GM12872 (cell line): ENCODE results near the gene SLC2A14.
"Not testable (repeated sequence)": the region's sequence is repeated elsewhere in the genome, so short reads cannot be mapped to it uniquely, and the experiment has no call there.

Source experiments
- CTCF ChIP-seq: IDR thresholded peaks from 3 replicates; pipeline ENCODE4 v1.5.1; 2011; ENCODE audit warnings: low read depth, mild to moderate bottlenecking, low read length, moderate library complexity; ENCODE audit not compliant: insufficient read depth

Gene SLC2A14

GRCh38 chr12:7797698-7798398, 74.9 kb downstream of the SLC2A14 start:
- TF ChIP-seq CTCF = no peak

GRCh38 chr12:7793211-7793610, 79.5 kb downstream of the SLC2A14 start:
- TF ChIP-seq CTCF = no peak

- not testable (repeated sequence) for TF ChIP-seq CTCF
These were observed 83.7 kb downstream of the SLC2A14 start, which contains the start of gene NANOG for GRCh38 chr12:7788884-7789528. NANOG (plus strand) TSS chr12:7789402; CDS start chr12:7789615, 213 bp downstream.

- no peak for TF ChIP-seq CTCF
These were observed 84.4 kb downstream of the SLC2A14 start for GRCh38 chr12:7788294-7788660.

- TF ChIP-seq CTCF = no peak
These were observed 85.0 kb downstream of the SLC2A14 start for GRCh38 chr12:7787574-7788293.

GRCh38 chr12:7784701-7785100, 88.0 kb downstream of the SLC2A14 start:
- TF ChIP-seq CTCF = no peak

GRCh38 chr12:7782055-7782454, 90.7 kb downstream of the SLC2A14 start:
- TF ChIP-seq CTCF = no peak
